ENCODE results near the gene GDI1.

Gene GDI1

GRCh38 chrX:154484255-154485149, 47.5 kb downstream of the GDI1 start:
- DNase-seq: no peak

GRCh38 chrX:154485150-154486051, 48.4 kb downstream of the GDI1 start:
- DNase-seq: no peak

GRCh38 chrX:154486052-154486395, 49.1 kb downstream of the GDI1 start:
- no peak for DNase-seq

- DNase-seq: no peak
Observed at GRCh38 chrX:154486396-154487207, 49.6 kb downstream of the GDI1 start, which contains the start of gene UBL4A. Gene UBL4A, minus strand, starts transcription at chrX:154486615. Its CDS starts 31 bp downstream, at chrX:154486584.

- no peak for DNase-seq
Observed at GRCh38 chrX:154487518-154488290, 50.8 kb downstream of the GDI1 start.

GRCh38 chrX:154488336-154489075, 51.6 kb downstream of the GDI1 start:
- no peak for DNase-seq

GRCh38 chrX:154489182-154489581, 52.2 kb downstream of the GDI1 start:
- no peak for DNase-seq

- no peak for DNase-seq
Observed at GRCh38 chrX:154490021-154490413, 53.1 kb downstream of the GDI1 start.

- peak; percentile 92 for DNase-seq
Observed at GRCh38 chrX:154490414-154491083, 53.6 kb downstream of the GDI1 start, which contains the start of gene SLC10A3. Gene SLC10A3, minus strand, starts transcription at chrX:154490629. Its CDS starts 1,689 bp downstream, at chrX:154488940.

All from NCI-H2107 (cell line).